T-helper 1 cell treated with Interleukin-12 subunit alpha and Interleukin-12 subunit beta and Interleukin-4 antibody, amounts not matched to agents 30 μg/mL and 1 μg/mL, for 36 hours (primary cell): ENCODE measurements around the gene SFT2D1.

ENCODE experiments used
- H3K27ac Mint-ChIP-seq: one replicate; pipeline ENCODE4 v1.8.0; 2021; ENCODE audit warnings: mild to moderate bottlenecking, mixed read lengths
- H3K27me3 Mint-ChIP-seq: one replicate; pipeline ENCODE4 v1.8.0; 2021; ENCODE audit warnings: low read depth, mixed read lengths
- H3K36me3 Mint-ChIP-seq: one replicate; pipeline ENCODE4 v1.8.0; 2021; ENCODE audit warnings: low read depth, mixed read lengths
- H3K4me1 Mint-ChIP-seq: one replicate; pipeline ENCODE4 v1.8.0; 2021; ENCODE audit warnings: low read depth, mixed read lengths
- H3K4me3 Mint-ChIP-seq: one replicate; pipeline ENCODE4 v1.8.0; 2021; ENCODE audit warnings: mild to moderate bottlenecking, moderate library complexity, mixed read lengths
- H3K9me3 Mint-ChIP-seq: one replicate; pipeline ENCODE4 v1.8.0; 2021; ENCODE audit warnings: mixed read lengths

The SFT2D1 gene

GRCh38 chr6:166274163-166274562 lies 68.2 kb downstream of the SFT2D1 start:
- Mint-ChIP-seq H3K27ac (no peak overlapping the region), H3K27me3 (peaks cover 17% of the 10 kb centered on the region), H3K36me3 (no peaks in the 10 kb centered on the region), H3K4me1 (peaks cover 3% of the 10 kb centered on the region), H3K9me3 (no peaks in the 10 kb centered on the region), H3K4me3 (no peak overlapping the region)

DNA sequence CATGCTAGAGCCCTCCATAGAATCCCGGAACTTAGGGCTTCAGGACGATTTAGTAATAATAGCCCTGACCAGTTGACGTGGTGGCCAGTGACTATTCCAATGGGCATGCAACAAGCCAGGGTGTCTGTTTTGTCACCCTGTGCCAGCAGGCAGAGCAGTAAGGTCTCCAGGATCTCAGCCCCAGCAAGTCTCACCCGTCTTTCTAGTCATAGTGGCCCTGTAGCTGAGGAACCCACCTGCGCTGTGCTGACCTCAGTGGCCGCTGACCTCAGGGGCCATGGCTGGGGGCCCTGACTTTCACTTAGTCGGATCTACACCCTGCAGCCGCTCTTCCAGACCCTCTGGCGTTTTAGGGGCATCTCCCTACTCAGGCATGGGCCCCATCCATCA lies 71.0 kb downstream of the SFT2D1 start:
- H3K36me3 Mint-ChIP-seq: no peaks in the 10 kb centered on the region
- peaks cover 24% of the 10 kb centered on the region for H3K27me3 Mint-ChIP-seq
- H3K27ac Mint-ChIP-seq: no peak overlapping the region
- H3K4me1 Mint-ChIP-seq: peaks cover 3% of the 10 kb centered on the region
- no peak overlapping the region for H3K4me3 Mint-ChIP-seq
- no peaks in the 10 kb centered on the region for H3K9me3 Mint-ChIP-seq

DNA sequence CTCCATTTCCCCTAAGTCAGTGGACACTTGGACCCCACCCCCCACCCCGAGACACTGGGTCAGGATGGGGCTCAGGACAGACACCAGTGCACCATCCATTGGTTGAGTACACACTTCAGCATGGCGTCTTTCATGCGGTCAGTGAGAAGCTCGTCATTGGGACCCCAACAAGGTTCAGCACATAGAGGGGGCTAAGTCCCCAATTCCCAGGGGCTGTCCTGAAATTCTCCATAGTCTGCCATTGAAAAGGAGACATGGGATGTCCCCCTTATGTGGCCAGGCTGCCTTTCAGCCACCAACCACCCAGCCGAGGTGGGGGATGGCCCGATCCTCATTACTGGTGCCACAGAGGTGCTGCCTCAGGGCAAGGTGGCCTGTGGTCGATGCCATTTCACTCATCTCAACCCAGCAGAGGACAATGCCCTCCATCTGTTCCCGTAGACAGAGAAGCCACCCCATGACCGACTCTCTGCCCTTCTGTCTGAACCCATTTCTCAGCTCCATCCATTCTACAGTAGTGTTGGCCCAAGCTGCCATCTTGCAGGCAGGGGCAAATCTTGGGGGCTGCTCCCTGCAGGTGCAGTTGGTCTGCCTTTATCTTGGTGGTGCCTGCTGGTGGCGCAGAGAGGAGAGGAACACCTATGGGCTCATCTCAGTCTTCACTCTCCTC lies 71.5 kb downstream of the SFT2D1 start:
- H3K4me1 Mint-ChIP-seq: peaks cover 2% of the 10 kb centered on the region
- H3K4me3 Mint-ChIP-seq: no peak overlapping the region
- no peak overlapping the region for H3K27ac Mint-ChIP-seq
- no peaks in the 10 kb centered on the region for H3K36me3 Mint-ChIP-seq
- peaks cover 21% of the 10 kb centered on the region for H3K27me3 Mint-ChIP-seq
- H3K9me3 Mint-ChIP-seq: no peaks in the 10 kb centered on the region
